HEK293T (cell line): ENCODE data around the gene KMT2A.

Source experiments
- BHLHE40 ChIP-seq: fragments of 450-650 bp; IDR thresholded peaks from 2 replicates; pipeline ENCODE4 v1.6.1; 2016; ENCODE audit warnings: mild to moderate bottlenecking, moderate library complexity, borderline replicate concordance
- ELF4 ChIP-seq: fragments of 450-650 bp; IDR thresholded peaks from 2 replicates; pipeline ENCODE4 v1.6.1; 2017; ENCODE audit warnings: antibody characterized with exemption
- FOXA1 ChIP-seq: fragments of 450-650 bp; IDR thresholded peaks from 2 replicates; pipeline ENCODE4 v1.6.1; 2016; ENCODE audit warnings: mild to moderate bottlenecking
- FOXK2 ChIP-seq: fragments of 450-650 bp; IDR thresholded peaks from 2 replicates; pipeline ENCODE4 v1.6.1; 2016; ENCODE audit warnings: mild to moderate bottlenecking
- L3MBTL2 ChIP-seq: fragments of 450-650 bp; conservative IDR thresholded peaks from 2 replicates; pipeline ENCODE4 v1.6.1; 2016; ENCODE audit warnings: mild to moderate bottlenecking
- LEF1 ChIP-seq: fragments of 450-650 bp; IDR thresholded peaks from 2 replicates; pipeline ENCODE4 v1.6.1; 2017; ENCODE audit warnings: mild to moderate bottlenecking, borderline replicate concordance
- NFRKB ChIP-seq: fragments of 450-650 bp; IDR thresholded peaks from 2 replicates; pipeline ENCODE4 v1.6.1; 2016; ENCODE audit warnings: mild to moderate bottlenecking, moderate library complexity
- SP1 ChIP-seq: fragments of 450-650 bp; IDR thresholded peaks from 2 replicates; pipeline ENCODE4 v1.6.1; 2017
- SUZ12 ChIP-seq: fragments of 450-650 bp; IDR thresholded peaks from 2 replicates; pipeline ENCODE4 v1.6.1; 2016; ENCODE audit warnings: mild to moderate bottlenecking
- TARDBP ChIP-seq: fragments of 450-650 bp; IDR thresholded peaks from 2 replicates; pipeline ENCODE4 v1.6.1; 2016

- TF ChIP-seq SUZ12: no peak
- no peak for TF ChIP-seq SP1
- TF ChIP-seq FOXA1: no peak
- TF ChIP-seq FOXK2: no peak
- TF ChIP-seq NFRKB: no peak
- TF ChIP-seq L3MBTL2: no peak
- TF ChIP-seq ELF4: no peak
- TF ChIP-seq BHLHE40: no peak
- TF ChIP-seq TARDBP: no peak
- no peak for TF ChIP-seq LEF1
Observed at GRCh38 chr11:118537409-118537980, 101.2 kb downstream of the KMT2A start.
